HEK293 (cell line): ENCODE measurements around the gene SCN1A.

ENCODE experiments used
- CTCF ChIA-PET: fragments of 350-600 bp; formaldehyde crosslinking; extraction: SDS; loops from one replicate; lab custom pipeline; 2021; ENCODE audit warnings: antibody characterized with exemption; lab: Yijun Ruan, JAX
- POLR2A ChIA-PET: fragments of 300-600 bp; formaldehyde crosslinking; extraction: SDS; loops from one replicate; lab custom pipeline; 2020; ENCODE audit warnings: antibody characterized with exemption, inconsistent platforms; lab: Yijun Ruan, JAX
- H3K27ac ChIP-seq: fragments of 200-500 bp; sonication (Bioruptor generic); 2 replicates; pipeline ENCODE4 v1.5.1; 2014; ENCODE audit warnings: low read depth, low read length, control low read depth, inconsistent platforms; ENCODE audit errors: extremely low read depth
- H3K36me3 ChIP-seq, 2 experiments: fragments of 200-500 bp in 1 of 2; sonication (Bioruptor generic) in 1 of 2; 1 replicate in 1 of 2; 2 replicates in 1 of 2; pipeline ENCODE4 v1.5.1; 2014 to 2017; ENCODE audit warnings: inconsistent platforms in 2 of 2, low read length in 2 of 2; ENCODE audit not compliant: control insufficient read depth in 2 of 2, insufficient read depth in 1 of 2
- H3K4me1 ChIP-seq: fragments of 200-500 bp; sonication (Bioruptor generic); 2 replicates; pipeline ENCODE4 v1.5.1; 2014; ENCODE audit warnings: mild to moderate bottlenecking, low read length, inconsistent platforms; ENCODE audit not compliant: control insufficient read depth, insufficient read depth
- H3K4me3 ChIP-seq: 2 replicates; pipeline ENCODE4 v1.5.1; 2011; ENCODE audit warnings: low read depth, mild to moderate bottlenecking, control low read depth, low read length, moderate library complexity
- H3K9me3 ChIP-seq: fragments of 200-500 bp; sonication (Bioruptor generic); 2 replicates; pipeline ENCODE4 v1.5.1; 2014; ENCODE audit warnings: low read depth, low read length, inconsistent platforms; ENCODE audit not compliant: control insufficient read depth, insufficient read depth
- GLIS1 ChIP-seq: fragments of 450-650 bp; formaldehyde crosslinking; IDR thresholded peaks from 2 replicates; pipeline ENCODE4 v1.5.1; 2016; ENCODE audit warnings: missing biosample characterization, missing genetic modification characterization
- HOXA7 ChIP-seq: sonication (generic); formaldehyde crosslinking; IDR thresholded peaks from 2 replicates; pipeline ENCODE4 v1.8.1; 2022; ENCODE audit warnings: missing genetic modification reagents, borderline replicate concordance
- KLF1 ChIP-seq: fragments of 450-650 bp; formaldehyde crosslinking; IDR thresholded peaks from 2 replicates; pipeline ENCODE4 v1.5.1; 2016; ENCODE audit warnings: missing biosample characterization, missing genetic modification characterization
- KLF9 ChIP-seq: fragments of 450-650 bp; formaldehyde crosslinking; IDR thresholded peaks from 2 replicates; pipeline ENCODE4 v1.5.1; 2016; ENCODE audit warnings: missing biosample characterization, missing genetic modification characterization, low read depth
- MYNN ChIP-seq: fragments of 450-650 bp; formaldehyde crosslinking; IDR thresholded peaks from 2 replicates; pipeline ENCODE4 v1.5.1; 2016; ENCODE audit warnings: missing biosample characterization, missing genetic modification characterization, borderline replicate concordance
- SETDB1 ChIP-seq: IDR thresholded peaks from one replicate; pipeline ENCODE4 v1.6.1; 2017; ENCODE audit warnings: mild to moderate bottlenecking, low read length, moderate library complexity, mixed read lengths; ENCODE audit not compliant: insufficient read length
- ZBTB21 ChIP-seq: fragments of 450-650 bp; formaldehyde crosslinking; IDR thresholded peaks from 2 replicates; pipeline ENCODE4 v1.5.1; 2017; ENCODE audit warnings: missing biosample characterization, missing genetic modification characterization
- ZBTB48 ChIP-seq: fragments of 450-650 bp; formaldehyde crosslinking; IDR thresholded peaks from 2 replicates; pipeline ENCODE4 v1.5.1; 2016; ENCODE audit warnings: missing biosample characterization, missing genetic modification characterization
- ZNF211 ChIP-seq: fragments of 450-650 bp; formaldehyde crosslinking; IDR thresholded peaks from 2 replicates; pipeline ENCODE4 v1.5.1; 2016; ENCODE audit warnings: low read depth, missing biosample characterization, missing genetic modification characterization
- ZNF274 ChIP-seq, 2 experiments: fragments of 200-500 bp in 1 of 2; fragments of 450-650 bp in 1 of 2; sonication (Bioruptor generic) in 1 of 2; formaldehyde crosslinking in 1 of 2; IDR thresholded peaks; 2 replicates each; pipeline versions ENCODE4 v1.5.1 to v1.6.1; 2014 to 2016; ENCODE audit warnings: borderline replicate concordance in 1 of 2, inconsistent platforms in 1 of 2, low read length in 1 of 2, missing biosample characterization in 1 of 2, missing genetic modification characterization in 1 of 2
- ZNF324 ChIP-seq: fragments of 450-650 bp; formaldehyde crosslinking; IDR thresholded peaks from 2 replicates; pipeline ENCODE4 v1.5.1; 2016; ENCODE audit warnings: missing biosample characterization, missing genetic modification characterization
- ZNF350 ChIP-seq: fragments of 450-650 bp; formaldehyde crosslinking; IDR thresholded peaks from 2 replicates; pipeline ENCODE4 v1.5.0; 2017; ENCODE audit warnings: missing biosample characterization, mild to moderate bottlenecking, missing genetic modification characterization
- ZNF416 ChIP-seq: fragments of 450-650 bp; formaldehyde crosslinking; IDR thresholded peaks from 2 replicates; pipeline ENCODE4 v1.5.1; 2016; ENCODE audit warnings: missing biosample characterization, missing genetic modification characterization
- ZNF426 ChIP-seq: fragments of 450-650 bp; formaldehyde crosslinking; IDR thresholded peaks from 2 replicates; pipeline ENCODE4 v1.5.1; 2017; ENCODE audit warnings: missing biosample characterization, missing genetic modification characterization, mild to moderate bottlenecking, inconsistent platforms, moderate library complexity
- ZNF501 ChIP-seq: fragments of 450-650 bp; formaldehyde crosslinking; IDR thresholded peaks from 2 replicates; pipeline ENCODE4 v1.5.1; 2016; ENCODE audit warnings: missing biosample characterization, missing genetic modification characterization
- ZNF513 ChIP-seq: fragments of 450-650 bp; IDR thresholded peaks from 2 replicates; pipeline ENCODE4 v1.5.1; 2018; ENCODE audit warnings: missing biosample characterization, missing genetic modification characterization
- ZNF518A ChIP-seq: fragments of 450-650 bp; formaldehyde crosslinking; conservative IDR thresholded peaks from 2 replicates; pipeline ENCODE4 v1.5.1; 2016; ENCODE audit warnings: low read depth, missing biosample characterization, missing genetic modification characterization
- ZNF660 ChIP-seq: fragments of 450-650 bp; IDR thresholded peaks from 2 replicates; pipeline ENCODE4 v1.5.1; 2018; ENCODE audit warnings: missing biosample characterization, mild to moderate bottlenecking, missing genetic modification characterization
- ZNF707 ChIP-seq: fragments of 450-650 bp; formaldehyde crosslinking; IDR thresholded peaks from 2 replicates; pipeline ENCODE4 v1.5.1; 2016; ENCODE audit warnings: missing biosample characterization, missing genetic modification characterization
- ZNF777 ChIP-seq: fragments of 450-650 bp; formaldehyde crosslinking; IDR thresholded peaks from 2 replicates; pipeline ENCODE4 v1.5.1; 2017; ENCODE audit warnings: missing biosample characterization, missing genetic modification characterization, borderline replicate concordance
- ZNF792 ChIP-seq: fragments of 450-650 bp; formaldehyde crosslinking; IDR thresholded peaks from 2 replicates; pipeline ENCODE4 v1.5.1; 2016; ENCODE audit warnings: missing biosample characterization, missing genetic modification characterization
- ZSCAN23 ChIP-seq: fragments of 450-650 bp; formaldehyde crosslinking; IDR thresholded peaks from 2 replicates; pipeline ENCODE4 v1.5.1; 2016; ENCODE audit warnings: missing biosample characterization, missing genetic modification characterization

SCN1A gene

GRCh38 chr2:166042768-166043390 lies 84.9 kb downstream of the SCN1A start:
- POLR2A ChIA-PET: no interaction called here
- Histone ChIP-seq H3K27ac (no peak overlapping the region), H3K4me1 (no peaks in the 10 kb centered on the region), H3K4me3 (no peak overlapping the region), H3K36me3 (no peaks in the 10 kb centered on the region), H3K9me3 (no peaks in the 10 kb centered on the region)
- no peak for TF ChIP-seq ZNF211
- TF ChIP-seq ZNF777: no peak
- no peak for TF ChIP-seq ZBTB21 (tag by site-specific recombination)
- no peak for TF ChIP-seq ZNF274 (IDR thresholded peaks at IDR 0.05; ENCODE audit: low read length)
- TF ChIP-seq ZNF274 (tag by site-specific recombination; IDR thresholded peaks at IDR 0.05; ENCODE audit: borderline replicate concordance): no peak
- no peak for TF ChIP-seq ZNF518A (tag by site-specific recombination)
- TF ChIP-seq ZNF324: no peak
- TF ChIP-seq ZNF707 (tag by site-specific recombination): no peak
- CTCF ChIA-PET: interaction anchor here (1.5 kb wide), 1 partner anchor 15 kb away, joined by 3 read pairs; no protein-coding TSS in a partner anchor

GRCh38 chr2:166042356-166042755 lies 85.5 kb downstream of the SCN1A start:
- no peaks in the 10 kb centered on the region for H3K9me3 ChIP-seq
- TF ChIP-seq ZSCAN23 (tag by site-specific recombination) (no peak), HOXA7 (no peak), GLIS1 (tag by site-specific recombination) (no peak), ZNF513 (no peak), KLF9 (tag by site-specific recombination) (no peak), ZNF416 (no peak), ZNF350 (no peak), ZNF426 (no peak), ZNF660 (tag by site-specific recombination) (no peak), MYNN (tag by site-specific recombination) (no peak), KLF1 (tag by site-specific recombination) (no peak), SETDB1 (no peak), ZNF792 (tag by site-specific recombination) (no peak), ZBTB48 (tag by site-specific recombination) (no peak), ZNF501 (tag by site-specific recombination) (no peak)
- no peaks in the 10 kb centered on the region for H3K36me3 ChIP-seq
- POLR2A ChIA-PET: no interaction called here
- CTCF ChIA-PET: interaction anchor here (1.5 kb wide), 1 partner anchor 16 kb away, joined by 3 read pairs; no protein-coding TSS in a partner anchor
- H3K27ac ChIP-seq: no peak overlapping the region
- no peaks in the 10 kb centered on the region for H3K4me1 ChIP-seq
- H3K4me3 ChIP-seq: no peak overlapping the region
